T-cell (primary cell): ENCODE data around the gene OCIAD1. TPM values are rescaled to one million over a fixed set of nuclear protein-coding genes. Genes with fewer than 3 reads are reported as not detected.

Source experiments
- ATAC-seq, 4 experiments: fragments of 200-7000 bp in 3 of 4; fragments of 150-1000 bp in 1 of 4; cut with Tn5 transposase; replicated peaks in 1 of 4; 1 replicate in 3 of 4; 2 replicates in 1 of 4; pipeline ENCODE4 v1.10.0; 2021; ENCODE audit warnings: moderate library complexity in 3 of 4, mild to moderate bottlenecking in 2 of 4, moderate number of reproducible peaks in 1 of 4
- CTCF ChIA-PET, 2 donors: fragments of 300-600 bp; sonication (Branson Sonifier 250); formaldehyde crosslinking; loops; one replicate each; lab custom pipeline; 2022; ENCODE audit warnings: antibody characterized with exemption in 2 of 2; lab: Charles Lee
- POLR2A ChIA-PET, 2 donors: fragments of 300-600 bp; sonication (Branson Sonifier 250); formaldehyde crosslinking; loops; one replicate each; lab custom pipeline; 2022; ENCODE audit warnings: antibody characterized with exemption in 2 of 2; lab: Charles Lee
- DNase-seq, 35 experiments: peaks; one replicate each; pipeline versions ENCODE4 v3.0.0 to v3.0.0-alpha.2; 2013 to 2023
- H3K27ac ChIP-seq: one replicate; pipeline ENCODE4 v1.5.1; 2013; ENCODE audit warnings: low read length
- H3K27me3 ChIP-seq, 2 experiments: replicated peaks in 1 of 2; 1 replicate in 1 of 2; 2 replicates in 1 of 2; pipeline versions ENCODE4 v1.6.1 to v1.7.0; 2013; ENCODE audit warnings: low read length in 1 of 2, mixed read lengths in 1 of 2; ENCODE audit not compliant: control insufficient read depth in 2 of 2, insufficient read depth in 2 of 2; ENCODE audit errors: extremely low read depth in 1 of 2
- H3K36me3 ChIP-seq, 2 donors: 1 replicate in 1 of 2; 2 replicates in 1 of 2; pipeline versions ENCODE4 v1.6.1 to v1.7.0; 2013; ENCODE audit warnings: low read length in 1 of 2; ENCODE audit not compliant: control insufficient read depth in 2 of 2, insufficient read depth in 1 of 2; ENCODE audit errors: extremely low read depth in 1 of 2
- H3K4me1 ChIP-seq, 2 experiments: 1 replicate in 1 of 2; 2 replicates in 1 of 2; pipeline versions ENCODE4 v1.6.1 to v1.7.0; 2013; ENCODE audit warnings: low read length in 2 of 2, mixed read lengths in 1 of 2; ENCODE audit not compliant: insufficient read depth in 2 of 2, control insufficient read depth in 1 of 2; ENCODE audit errors: extremely low read depth in 1 of 2
- H3K4me3 ChIP-seq, 2 donors: 1 replicate in 1 of 2; 2 replicates in 1 of 2; pipeline versions ENCODE4 v1.5.1 to v1.7.0; 2013; ENCODE audit warnings: mild to moderate bottlenecking in 2 of 2, low read length in 1 of 2, moderate library complexity in 1 of 2; ENCODE audit not compliant: control insufficient read depth in 1 of 2; ENCODE audit errors: extremely low read depth in 1 of 2
- H3K9me3 ChIP-seq: 2 replicates; pipeline ENCODE4 v1.7.0; 2013
- H3K27ac Mint-ChIP-seq, 2 donors: one replicate each; pipeline ENCODE4 v1.8.0; 2020 to 2021; ENCODE audit warnings: mild to moderate bottlenecking in 2 of 2, mixed read lengths in 2 of 2
- H3K27me3 Mint-ChIP-seq, 2 donors: one replicate each; pipeline ENCODE4 v1.8.0; 2021 to 2022; ENCODE audit warnings: mixed read lengths in 2 of 2
- H3K36me3 Mint-ChIP-seq: one replicate; pipeline ENCODE4 v1.8.0; 2021; ENCODE audit warnings: mixed read lengths
- H3K4me1 Mint-ChIP-seq, 3 donors: one replicate each; pipeline ENCODE4 v1.8.0; 2020 to 2022; ENCODE audit warnings: mixed read lengths in 3 of 3, mild to moderate bottlenecking in 1 of 3
- H3K4me3 Mint-ChIP-seq, 3 donors: one replicate each; pipeline ENCODE4 v1.8.0; 2020 to 2022; ENCODE audit warnings: mild to moderate bottlenecking in 3 of 3, mixed read lengths in 3 of 3, moderate library complexity in 3 of 3
- H3K9me3 Mint-ChIP-seq, 3 donors: one replicate each; pipeline ENCODE4 v1.8.0; 2020 to 2022; ENCODE audit warnings: mixed read lengths in 3 of 3
- WGBS: methylation state at CpG from one replicate; pipeline ENCODE4 v1.1.5; 2013; ENCODE audit warnings: missing lambda C conversion rate; ENCODE audit not compliant: insufficient coverage; 5-methylcytosine and 5-hydroxymethylcytosine counted together
- total RNA-seq, 35 experiments: library from RNA in 6 of 35; stranded (reverse) in 6 of 35; fragments of 120-200 nt in 1 of 35; gene quantifications; one replicate each; pipeline versions ENCODE4 v1.2.1 to v1.2.4 and lab custom pipeline; 2013 to 2026

The OCIAD1 gene
- total RNA-seq, 5 donors from 2014 or later (not counting 1 experiment from before 2014, with no cell fraction given), result 88.1 to 113 (median 106) TPM

- Histone ChIP-seq H3K27me3 (no peaks in the 10 kb centered on the region), H3K27ac (no peak overlapping the region), H3K36me3 (no peaks in the 10 kb centered on the region), H3K9me3 (no peaks in the 10 kb centered on the region), H3K4me1 (no peaks in the 10 kb centered on the region), H3K4me3 (no peak overlapping the region)
- ATAC-seq, result no peak
- no peaks in the 10 kb centered on the region for H3K27me3 Mint-ChIP-seq
- no peaks in the 10 kb centered on the region for H3K4me1 Mint-ChIP-seq
- DNase-seq, result no peak
- no peak overlapping the region for H3K27ac Mint-ChIP-seq
- POLR2A ChIA-PET, result no interaction called here
- no peak overlapping the region for H3K4me3 Mint-ChIP-seq
- H3K9me3 Mint-ChIP-seq, result no peaks in the 10 kb centered on the region
- H3K36me3 Mint-ChIP-seq, result no peaks in the 10 kb centered on the region
- CTCF ChIA-PET, result no interaction called here
These were observed 39.6 kb upstream of the OCIAD1 start for GRCh38 chr4:48791313-48791712.

- Mint-ChIP-seq H3K36me3 (no peaks in the 10 kb centered on the region), H3K27ac (no peak overlapping the region), H3K4me3 (no peak overlapping the region), H3K4me1 (no peaks in the 10 kb centered on the region), H3K27me3 (no peaks in the 10 kb centered on the region), H3K9me3 (no peaks in the 10 kb centered on the region)
- no peak for ATAC-seq
- DNase-seq, result no peak
- H3K36me3 ChIP-seq, result no peaks in the 10 kb centered on the region
- whole genome bisulfite sequencing, result 100% methylated on average over 2 of the region's 5 CpGs
- POLR2A ChIA-PET, result interaction anchor here (0.6 to 0.7 kb wide), 2 partner anchors 9 to 229 kb away, joined by 3 to 4 read pairs; no protein-coding TSS in a partner anchor
- H3K27me3 ChIP-seq, result no peaks in the 10 kb centered on the region
- H3K4me1 ChIP-seq, result no peaks in the 10 kb centered on the region
- no peak overlapping the region for H3K4me3 ChIP-seq
- CTCF ChIA-PET, result no interaction called here
- no peak overlapping the region for H3K27ac ChIP-seq
- H3K9me3 ChIP-seq, result no peaks in the 10 kb centered on the region
These were observed 38.4 kb upstream of the OCIAD1 start for GRCh38 chr4:48792348-48793006.

GRCh38 chr4:48795108-48795507, 35.8 kb upstream of the OCIAD1 start:
- Mint-ChIP-seq H3K27me3 (no peaks in the 10 kb centered on the region), H3K27ac (no peak overlapping the region), H3K4me3 (no peak overlapping the region), H3K9me3 (no peaks in the 10 kb centered on the region), H3K36me3 (no peaks in the 10 kb centered on the region), H3K4me1 (no peaks in the 10 kb centered on the region)
- Histone ChIP-seq H3K9me3 (no peaks in the 10 kb centered on the region), H3K27me3 (no peaks in the 10 kb centered on the region), H3K4me3 (no peak overlapping the region), H3K27ac (no peak overlapping the region), H3K4me1 (no peaks in the 10 kb centered on the region), H3K36me3 (no peaks in the 10 kb centered on the region)
- DNase-seq (no peak), ATAC-seq (no peak)
- POLR2A ChIA-PET, result no interaction called here
- no CpG with 5 or more reads among the region's 3 CpGs for WGBS
- CTCF ChIA-PET, result no interaction called here

- no CpG with 5 or more reads among the region's 2 CpGs for WGBS
These were observed 34.5 kb upstream of the OCIAD1 start for GRCh38 chr4:48796191-48796926.

GRCh38 chr4:48796927-48797679, 33.8 kb upstream of the OCIAD1 start:
- DNase-seq (no peak), ATAC-seq (no peak)
- H3K27ac Mint-ChIP-seq, result no peak overlapping the region
- no peaks in the 10 kb centered on the region for H3K36me3 ChIP-seq
- CTCF ChIA-PET, result interaction anchor here in 1 of 2 donors (0.6 kb wide), 1 partner anchor 26 kb away, joined by 5 read pairs; no protein-coding TSS in a partner anchor
- no peaks in the 10 kb centered on the region for H3K4me1 ChIP-seq
- no peaks in the 10 kb centered on the region for H3K27me3 Mint-ChIP-seq
- no peaks in the 10 kb centered on the region for H3K4me1 Mint-ChIP-seq
- H3K27ac ChIP-seq, result no peak overlapping the region
- H3K4me3 ChIP-seq, result no peak overlapping the region
- H3K27me3 ChIP-seq, result no peaks in the 10 kb centered on the region
- H3K9me3 ChIP-seq, result no peaks in the 10 kb centered on the region
- POLR2A ChIA-PET, result no interaction called here
- 77% methylated on average over 1 of the region's 1 CpG for WGBS
- H3K36me3 Mint-ChIP-seq, result no peaks in the 10 kb centered on the region
- no peak overlapping the region for H3K4me3 Mint-ChIP-seq
- no peaks in the 10 kb centered on the region for H3K9me3 Mint-ChIP-seq

More at GRCh38 chr4:48796191-48796926, 34.5 kb upstream of the OCIAD1 start:
- ATAC-seq, result no peak
- no peak overlapping the region for H3K4me3 Mint-ChIP-seq
- H3K9me3 ChIP-seq, result no peaks in the 10 kb centered on the region
- DNase-seq, result no peak
- H3K27me3 Mint-ChIP-seq, result no peaks in the 10 kb centered on the region
- H3K9me3 Mint-ChIP-seq, result no peaks in the 10 kb centered on the region
- H3K4me3 ChIP-seq, result no peak overlapping the region
- CTCF ChIA-PET, result interaction anchor here in 1 of 2 donors (0.6 kb wide), 1 partner anchor 27 kb away, joined by 5 read pairs; no protein-coding TSS in a partner anchor
- H3K4me1 Mint-ChIP-seq, result no peaks in the 10 kb centered on the region
- no peaks in the 10 kb centered on the region for H3K36me3 Mint-ChIP-seq
- no peaks in the 10 kb centered on the region for H3K36me3 ChIP-seq
- H3K27ac Mint-ChIP-seq, result no peak overlapping the region
- POLR2A ChIA-PET, result no interaction called here
- H3K4me1 ChIP-seq, result no peaks in the 10 kb centered on the region
- H3K27ac ChIP-seq, result no peak overlapping the region
- H3K27me3 ChIP-seq, result no peaks in the 10 kb centered on the region

- H3K9me3 Mint-ChIP-seq, result no peaks in the 10 kb centered on the region
These were observed 32.8 kb upstream of the OCIAD1 start for GRCh38 chr4:48798117-48798516.

More at GRCh38 chr4:48798117-48798516, 32.8 kb upstream of the OCIAD1 start:
- H3K4me3 ChIP-seq, result no peak overlapping the region
- H3K27me3 Mint-ChIP-seq, result no peaks in the 10 kb centered on the region
- no peaks in the 10 kb centered on the region for H3K36me3 Mint-ChIP-seq
- DNase-seq (no peak), ATAC-seq (no peak)
- ChIA-PET POLR2A (no interaction called here), CTCF (interaction anchor here in 1 of 2 donors (0.6 kb wide), 2 partner anchors 59 to 90 kb away, joined by 3 read pairs; no protein-coding TSS in a partner anchor)
- H3K27ac Mint-ChIP-seq, result no peak overlapping the region
- no peaks in the 10 kb centered on the region for H3K4me1 ChIP-seq
- no peaks in the 10 kb centered on the region for H3K36me3 ChIP-seq
- H3K4me3 Mint-ChIP-seq, result no peak overlapping the region
- H3K4me1 Mint-ChIP-seq, result no peaks in the 10 kb centered on the region
- no peak overlapping the region for H3K27ac ChIP-seq
- no peaks in the 10 kb centered on the region for H3K9me3 ChIP-seq
- no peaks in the 10 kb centered on the region for H3K27me3 ChIP-seq
- no CpG with 5 or more reads among the region's 2 CpGs for WGBS
